Memory B cell (primary cell): ENCODE measurements around the gene KLHL41.
"Not testable (repeated sequence)": the region's sequence is repeated elsewhere in the genome, so short reads cannot be mapped to it uniquely, and the experiment has no call there.

ENCODE experiments used
- ATAC-seq: fragments of 150-1000 bp; cut with Tn5 transposase; 2 replicates; pipeline ENCODE4 v1.10.0; 2021; ENCODE audit warnings: low read depth, mild to moderate bottlenecking, moderate library complexity
- DNase-seq, 2 donors: peaks; one replicate each; pipeline ENCODE4 v3.0.0; 2022; ENCODE audit warnings: low spot score in 2 of 2
- H3K27ac Mint-ChIP-seq: one replicate; pipeline ENCODE4 v1.8.0; 2022; ENCODE audit warnings: mild to moderate bottlenecking, moderate library complexity, mixed read lengths
- H3K27me3 Mint-ChIP-seq: one replicate; pipeline ENCODE4 v1.8.0; 2022; ENCODE audit warnings: mixed read lengths
- H3K36me3 Mint-ChIP-seq: one replicate; pipeline ENCODE4 v1.8.0; 2022; ENCODE audit warnings: mild to moderate bottlenecking, mixed read lengths
- H3K4me1 Mint-ChIP-seq: one replicate; pipeline ENCODE4 v1.8.0; 2022; ENCODE audit warnings: mixed read lengths
- H3K4me3 Mint-ChIP-seq: one replicate; pipeline ENCODE4 v1.8.0; 2022; ENCODE audit warnings: mild to moderate bottlenecking, moderate library complexity, mixed read lengths
- H3K9me3 Mint-ChIP-seq: one replicate; pipeline ENCODE4 v1.8.0; 2022; ENCODE audit warnings: mixed read lengths

KLHL41 gene

DNA sequence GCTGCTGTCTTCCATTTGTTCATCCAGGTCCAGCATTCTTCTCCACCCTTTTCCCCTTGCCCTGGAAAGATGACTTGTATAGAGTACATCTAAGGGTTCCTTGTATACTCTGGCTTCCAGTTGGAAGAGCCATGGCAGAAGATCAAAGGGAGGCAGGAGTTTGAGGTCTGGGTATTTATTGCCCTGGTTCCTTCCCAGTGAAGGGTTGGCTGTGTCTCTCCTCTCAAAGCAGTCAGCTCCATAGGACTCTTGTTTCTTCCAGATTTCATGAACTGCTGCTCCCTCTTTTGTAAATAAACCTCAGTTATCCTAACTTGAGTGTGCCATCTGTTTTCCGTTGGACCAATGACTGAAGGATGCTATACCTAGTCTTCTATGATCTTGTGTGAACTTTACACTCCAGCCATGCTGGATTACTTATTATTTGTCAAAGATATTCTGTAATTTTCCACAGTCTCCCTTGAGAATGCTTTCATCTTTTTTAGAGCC, 23.8 kb upstream of the KLHL41 start:
- Mint-ChIP-seq H3K27me3 (no peaks in the 10 kb centered on the region), H3K27ac (no peak overlapping the region), H3K36me3 (peaks cover 3% of the 10 kb centered on the region), H3K4me1 (no peaks in the 10 kb centered on the region), H3K9me3 (no peaks in the 10 kb centered on the region), H3K4me3 (no peak overlapping the region)
- ATAC-seq (no peak), DNase-seq (no peak)

DNA sequence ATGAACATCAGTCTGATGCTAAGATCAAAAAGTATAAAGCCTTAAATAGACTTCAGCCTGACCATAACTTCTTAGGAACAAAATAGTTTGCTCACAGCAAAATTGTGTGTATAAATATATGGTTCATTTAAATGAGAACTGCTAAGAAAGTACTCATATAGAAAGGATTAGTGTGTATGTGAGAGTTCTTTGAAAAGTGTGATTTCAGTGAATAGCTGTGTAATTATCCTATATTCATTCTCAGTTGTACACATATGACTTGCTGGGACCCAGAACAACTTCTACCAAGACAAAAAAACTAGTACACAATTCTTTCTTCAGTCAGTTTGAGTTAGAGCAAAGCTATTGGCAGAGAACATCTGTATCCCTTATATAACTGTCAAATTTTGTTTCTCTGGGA, 23.0 kb upstream of the KLHL41 start:
- no peak overlapping the region for H3K4me3 Mint-ChIP-seq
- H3K4me1 Mint-ChIP-seq: no peaks in the 10 kb centered on the region
- ATAC-seq (no peak), DNase-seq (no peak)
- H3K36me3 Mint-ChIP-seq: peaks cover 5% of the 10 kb centered on the region
- H3K9me3 Mint-ChIP-seq: no peaks in the 10 kb centered on the region
- no peaks in the 10 kb centered on the region for H3K27me3 Mint-ChIP-seq
- no peak overlapping the region for H3K27ac Mint-ChIP-seq

DNA sequence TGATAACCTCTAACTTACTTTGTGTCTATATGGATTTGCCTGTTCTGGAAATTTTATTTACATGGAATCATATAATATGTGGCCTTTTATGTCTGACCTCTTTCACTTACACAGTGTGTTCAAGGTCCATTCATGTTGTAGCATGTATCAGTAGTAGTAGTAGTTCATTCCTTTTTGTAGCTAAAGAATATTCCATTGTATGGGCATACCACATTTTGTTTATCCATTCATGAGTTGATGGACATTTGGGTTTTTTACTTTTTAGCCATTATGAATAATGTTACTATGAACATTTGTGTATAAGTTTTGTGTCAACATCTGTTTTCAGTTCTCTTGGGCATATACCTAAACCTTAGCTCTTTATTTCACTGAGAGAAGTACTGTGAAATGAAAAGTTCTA, 18.7 kb upstream of the KLHL41 start:
- Mint-ChIP-seq H3K9me3 (no peaks in the 10 kb centered on the region), H3K27ac (no peak overlapping the region), H3K4me1 (no peaks in the 10 kb centered on the region), H3K4me3 (no peak overlapping the region), H3K36me3 (peaks cover 4% of the 10 kb centered on the region), H3K27me3 (no peaks in the 10 kb centered on the region)
- ATAC-seq: no peak
- DNase-seq: no peak

DNA sequence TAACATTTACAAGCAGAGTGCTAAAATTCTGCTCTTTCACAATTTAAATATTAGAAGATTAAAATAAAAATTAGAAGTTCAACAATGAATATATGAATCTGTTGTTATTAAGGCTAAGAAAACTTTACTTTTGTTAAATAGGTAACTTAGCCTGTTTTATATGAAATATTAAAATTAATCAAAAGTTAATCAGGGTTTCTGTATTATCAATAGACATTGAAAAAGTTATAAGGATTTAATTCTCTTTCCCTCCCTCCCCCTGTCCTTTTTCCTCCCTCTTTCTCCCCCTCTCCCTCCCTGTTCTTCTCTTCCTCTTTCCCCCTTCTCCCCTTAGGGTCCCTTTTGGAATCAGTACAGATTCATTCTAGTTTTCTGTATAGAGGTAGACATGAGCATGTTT, 18.1 kb upstream of the KLHL41 start:
- ATAC-seq (no peak), DNase-seq (no peak)
- no peak overlapping the region for H3K4me3 Mint-ChIP-seq

DNA sequence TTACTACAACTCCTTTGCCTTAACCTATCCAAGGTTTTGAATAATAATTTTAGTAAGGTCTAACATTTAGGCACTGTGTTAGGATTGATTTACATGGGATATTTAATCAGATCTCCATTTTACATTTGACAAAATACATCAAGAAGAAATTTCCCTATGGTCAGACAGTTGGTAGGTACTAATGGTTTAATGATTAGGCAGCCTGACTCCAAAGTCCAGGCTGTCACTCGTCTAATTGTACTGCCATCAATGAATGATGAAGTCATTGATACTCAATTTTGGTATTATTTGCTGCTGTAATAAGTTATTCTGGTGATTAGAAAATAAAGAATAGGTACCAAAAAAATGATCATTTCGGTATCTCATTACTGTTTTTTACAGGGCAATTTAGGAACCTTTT, 16.1 kb upstream of the KLHL41 start:
- ATAC-seq (no peak), DNase-seq (no peak)
- H3K27me3 Mint-ChIP-seq: no peaks in the 10 kb centered on the region
- H3K27ac Mint-ChIP-seq: no peak overlapping the region
- no peak overlapping the region for H3K4me3 Mint-ChIP-seq
- H3K4me1 Mint-ChIP-seq: no peaks in the 10 kb centered on the region
- no peaks in the 10 kb centered on the region for H3K9me3 Mint-ChIP-seq
- H3K36me3 Mint-ChIP-seq: peaks cover 4% of the 10 kb centered on the region

More for the DNA sequence above, 18.1 kb upstream of the KLHL41 start:
- no peak overlapping the region for H3K27ac Mint-ChIP-seq
- no peaks in the 10 kb centered on the region for H3K9me3 Mint-ChIP-seq
- H3K4me1 Mint-ChIP-seq: no peaks in the 10 kb centered on the region
- H3K27me3 Mint-ChIP-seq: no peaks in the 10 kb centered on the region
- peaks cover 4% of the 10 kb centered on the region for H3K36me3 Mint-ChIP-seq

DNA sequence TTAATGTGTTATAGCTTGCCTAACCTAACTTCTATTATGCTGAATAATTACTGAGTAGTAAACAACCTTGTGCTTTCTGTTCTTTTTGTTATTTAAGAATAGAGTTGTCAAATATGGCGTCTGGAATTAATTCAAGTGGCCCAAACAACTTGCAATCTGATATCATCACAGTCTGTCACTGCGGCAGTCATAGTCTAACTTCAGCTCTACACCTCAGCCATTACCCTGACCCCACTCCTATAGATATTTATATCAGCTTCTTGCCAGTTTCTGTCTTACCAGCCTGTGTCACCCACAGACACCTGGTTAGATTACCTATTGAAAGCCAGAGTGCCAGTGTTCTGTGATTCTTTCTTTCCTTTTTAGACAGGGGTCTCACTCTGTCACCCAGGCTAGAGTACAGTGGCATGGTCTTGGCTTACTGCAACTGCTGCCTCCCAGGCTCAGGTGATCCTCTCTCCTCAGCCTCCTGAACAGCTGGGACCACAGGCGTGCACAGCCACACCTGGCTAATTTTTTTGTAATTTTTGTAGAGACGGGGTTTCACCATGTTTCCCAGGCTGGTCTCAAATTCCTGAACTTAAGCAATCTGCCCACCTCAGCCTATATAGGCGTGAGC, 14.1 kb upstream of the KLHL41 start:
- DNase-seq: no peak
- ATAC-seq: no peak
- no peaks in the 10 kb centered on the region for H3K4me1 Mint-ChIP-seq
- peaks cover 4% of the 10 kb centered on the region for H3K36me3 Mint-ChIP-seq
- no peaks in the 10 kb centered on the region for H3K27me3 Mint-ChIP-seq
- no peaks in the 10 kb centered on the region for H3K9me3 Mint-ChIP-seq
- H3K4me3 Mint-ChIP-seq: no peak overlapping the region
- H3K27ac Mint-ChIP-seq: no peak overlapping the region

DNA sequence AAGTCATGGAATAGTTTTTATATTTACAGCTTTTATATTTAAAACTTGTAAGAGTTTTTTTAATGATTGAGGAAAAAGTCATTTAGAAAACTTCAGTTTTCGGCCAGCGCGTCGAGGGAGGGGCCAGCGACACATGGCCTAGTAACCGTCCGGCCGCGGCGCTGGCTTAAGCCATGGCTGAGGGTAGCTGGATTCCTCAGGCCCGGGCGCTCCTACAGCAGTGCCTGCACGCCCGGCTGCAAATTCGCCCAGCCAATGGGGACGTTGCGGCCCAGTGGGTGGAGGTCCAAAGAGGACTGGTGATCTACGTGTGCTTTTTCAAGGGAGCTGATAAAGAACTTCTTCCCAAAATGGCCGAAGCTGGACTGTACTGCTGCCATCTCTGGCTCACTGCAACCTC, 4.9 kb upstream of the KLHL41 start:
- Mint-ChIP-seq H3K27ac (no peak overlapping the region), H3K4me3 (no peak overlapping the region), H3K27me3 (no peaks in the 10 kb centered on the region), H3K9me3 (no peaks in the 10 kb centered on the region), H3K4me1 (no peaks in the 10 kb centered on the region), H3K36me3 (peaks cover 2% of the 10 kb centered on the region)
- ATAC-seq: no peak
- no peak for DNase-seq

DNA sequence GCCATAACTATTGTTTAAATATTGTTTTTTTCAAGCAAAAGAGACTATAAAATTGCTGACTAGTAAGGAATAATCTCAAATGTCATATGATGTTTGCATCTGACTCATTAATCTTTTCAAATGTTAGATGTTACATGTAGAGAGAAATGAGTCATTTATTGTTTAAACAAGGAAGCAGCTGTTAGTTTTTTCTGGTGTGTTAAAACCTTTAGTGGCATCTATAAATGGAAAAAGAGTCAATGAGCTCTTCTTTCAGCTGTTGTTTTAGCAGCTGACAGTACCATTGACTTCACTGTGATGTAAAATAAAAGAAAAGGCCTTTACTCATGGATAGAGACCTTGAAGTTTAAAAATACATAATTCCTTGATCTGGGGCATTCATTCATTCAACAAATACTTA, 1.8 kb upstream of the KLHL41 start:
- no peak overlapping the region for H3K4me3 Mint-ChIP-seq
- H3K9me3 Mint-ChIP-seq: no peaks in the 10 kb centered on the region
- no peak overlapping the region for H3K27ac Mint-ChIP-seq
- no peak for ATAC-seq
- no peaks in the 10 kb centered on the region for H3K27me3 Mint-ChIP-seq
- peaks cover 2% of the 10 kb centered on the region for H3K36me3 Mint-ChIP-seq
- no peak for DNase-seq
- H3K4me1 Mint-ChIP-seq: no peaks in the 10 kb centered on the region

DNA sequence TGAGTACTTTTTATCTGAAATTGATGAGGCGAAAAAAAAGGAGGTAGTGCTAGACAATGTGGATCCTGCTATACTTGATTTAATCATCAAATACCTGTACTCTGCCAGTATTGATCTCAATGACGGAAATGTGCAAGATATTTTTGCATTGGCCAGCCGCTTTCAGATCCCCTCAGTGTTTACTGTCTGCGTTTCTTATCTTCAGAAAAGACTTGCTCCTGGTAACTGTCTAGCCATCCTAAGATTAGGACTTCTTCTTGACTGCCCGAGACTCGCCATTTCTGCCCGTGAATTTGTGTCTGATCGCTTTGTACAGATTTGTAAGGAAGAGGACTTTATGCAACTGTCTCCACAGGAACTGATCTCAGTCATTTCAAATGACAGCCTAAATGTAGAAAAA, 453 bp downstream of the KLHL41 start:
- DNase-seq: no peak
- no peaks in the 10 kb centered on the region for H3K4me1 Mint-ChIP-seq
- no peak for ATAC-seq
- H3K36me3 Mint-ChIP-seq: no peaks in the 10 kb centered on the region
- H3K27ac Mint-ChIP-seq: no peak overlapping the region
- H3K4me3 Mint-ChIP-seq: no peak overlapping the region
- no peaks in the 10 kb centered on the region for H3K27me3 Mint-ChIP-seq
- no peaks in the 10 kb centered on the region for H3K9me3 Mint-ChIP-seq

DNA sequence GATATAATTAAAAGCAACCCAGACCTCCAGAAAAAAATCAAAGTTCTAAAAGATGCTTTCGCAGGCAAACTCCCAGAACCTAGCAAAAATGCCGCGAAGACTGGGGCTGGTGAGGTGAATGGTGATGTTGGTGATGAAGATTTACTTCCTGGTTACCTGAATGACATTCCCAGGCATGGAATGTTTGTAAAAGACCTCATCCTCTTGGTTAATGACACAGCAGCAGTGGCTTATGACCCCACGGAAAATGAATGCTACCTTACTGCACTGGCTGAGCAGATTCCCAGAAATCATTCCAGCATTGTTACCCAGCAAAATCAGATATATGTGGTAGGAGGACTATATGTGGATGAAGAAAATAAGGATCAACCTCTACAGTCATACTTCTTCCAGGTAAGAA, 994 bp downstream of the KLHL41 start:
- no peaks in the 10 kb centered on the region for H3K36me3 Mint-ChIP-seq
- H3K9me3 Mint-ChIP-seq: no peaks in the 10 kb centered on the region
- ATAC-seq (no peak), DNase-seq (no peak)
- no peaks in the 10 kb centered on the region for H3K27me3 Mint-ChIP-seq
- H3K4me1 Mint-ChIP-seq: no peaks in the 10 kb centered on the region
- no peak overlapping the region for H3K4me3 Mint-ChIP-seq
- no peak overlapping the region for H3K27ac Mint-ChIP-seq

DNA sequence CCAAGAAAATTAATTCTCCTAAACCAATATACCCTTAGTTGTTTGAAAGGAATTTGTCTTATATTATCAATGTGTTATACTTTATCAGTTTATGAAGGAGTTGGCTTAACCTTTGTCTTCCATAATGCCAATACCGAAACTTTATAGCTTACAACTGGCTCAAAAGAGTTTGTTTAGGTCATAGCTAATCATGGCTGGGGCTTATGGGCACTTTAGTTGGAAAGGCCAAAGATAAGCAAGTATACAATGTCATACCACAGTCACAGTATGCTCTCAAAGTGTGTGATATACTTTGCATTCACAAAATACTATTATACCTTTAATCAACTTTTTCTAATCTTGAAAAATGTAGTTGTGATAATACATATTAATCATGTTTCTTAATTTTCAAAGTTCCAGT, 2.3 kb downstream of the KLHL41 start:
- Mint-ChIP-seq H3K4me3 (no peak overlapping the region), H3K27me3 (no peaks in the 10 kb centered on the region), H3K36me3 (no peaks in the 10 kb centered on the region), H3K4me1 (no peaks in the 10 kb centered on the region), H3K27ac (no peak overlapping the region), H3K9me3 (no peaks in the 10 kb centered on the region)
- ATAC-seq (no peak), DNase-seq (no peak)

DNA sequence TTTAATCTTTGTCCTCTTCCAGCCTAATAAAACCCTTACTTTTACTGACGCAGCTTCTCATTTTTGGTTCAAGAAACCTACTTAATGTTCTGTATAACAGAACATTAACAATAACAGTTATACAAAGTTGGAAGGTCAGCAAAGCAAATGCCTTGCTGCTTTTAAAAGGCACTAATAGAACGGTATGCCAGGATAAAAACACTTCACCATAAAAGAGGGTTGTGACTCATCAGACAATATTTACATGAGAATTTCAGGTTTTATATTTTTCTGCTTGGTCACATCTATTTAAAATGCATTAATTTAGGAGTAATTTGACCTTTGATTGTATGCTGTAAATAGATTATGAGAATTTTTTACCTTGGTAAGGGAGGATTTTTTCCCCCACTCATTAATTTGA, 3.0 kb downstream of the KLHL41 start:
- Mint-ChIP-seq H3K9me3 (no peaks in the 10 kb centered on the region), H3K27ac (no peak overlapping the region), H3K4me1 (no peaks in the 10 kb centered on the region), H3K4me3 (no peak overlapping the region), H3K27me3 (no peaks in the 10 kb centered on the region), H3K36me3 (no peaks in the 10 kb centered on the region)
- DNase-seq (no peak), ATAC-seq (no peak)

DNA sequence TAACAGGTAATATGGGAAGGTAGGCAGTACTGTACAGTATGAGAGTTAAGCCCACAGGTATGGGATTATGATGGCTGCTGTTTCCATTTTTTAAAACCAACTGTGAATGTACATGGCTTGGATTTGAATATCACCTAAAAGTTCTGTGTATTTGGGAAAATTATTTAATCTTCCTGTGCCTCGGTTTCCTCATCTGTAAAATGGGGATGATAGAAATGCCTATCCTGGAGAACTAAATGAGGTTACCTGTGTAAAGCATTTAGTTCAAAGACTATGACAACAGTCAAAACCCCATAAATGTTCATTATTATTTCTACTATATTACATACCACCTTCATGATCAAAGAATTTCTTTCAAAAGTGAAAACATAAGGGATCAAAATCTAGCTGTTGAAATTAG, 3.6 kb downstream of the KLHL41 start:
- H3K4me1 Mint-ChIP-seq: no peaks in the 10 kb centered on the region
- no peaks in the 10 kb centered on the region for H3K27me3 Mint-ChIP-seq
- H3K4me3 Mint-ChIP-seq: no peak overlapping the region
- H3K27ac Mint-ChIP-seq: no peak overlapping the region
- no peaks in the 10 kb centered on the region for H3K9me3 Mint-ChIP-seq
- DNase-seq: no peak
- no peaks in the 10 kb centered on the region for H3K36me3 Mint-ChIP-seq
- ATAC-seq: no peak

DNA sequence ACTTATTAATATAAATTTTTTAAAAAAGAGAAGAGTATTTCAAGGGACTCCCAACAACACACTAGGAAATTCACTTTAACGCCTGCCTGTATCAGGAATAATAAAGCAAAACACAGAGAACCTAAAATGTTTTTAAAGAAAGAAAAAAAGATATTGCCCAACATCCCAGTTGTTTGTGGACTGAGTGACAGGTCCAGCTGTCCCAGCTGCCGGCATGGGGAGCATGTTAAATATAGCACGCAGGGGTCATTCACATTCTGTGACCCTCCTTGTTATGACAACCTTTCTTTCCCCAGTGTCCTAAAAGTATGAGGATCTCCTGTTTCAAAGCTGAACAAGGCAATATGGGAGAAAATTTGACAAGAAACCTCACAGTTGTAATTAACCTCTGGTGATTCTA, 4.4 kb downstream of the KLHL41 start:
- no peak overlapping the region for H3K27ac Mint-ChIP-seq
- DNase-seq (no peak), ATAC-seq (no peak)
- no peaks in the 10 kb centered on the region for H3K27me3 Mint-ChIP-seq
- H3K36me3 Mint-ChIP-seq: no peaks in the 10 kb centered on the region
- no peaks in the 10 kb centered on the region for H3K4me1 Mint-ChIP-seq
- no peaks in the 10 kb centered on the region for H3K9me3 Mint-ChIP-seq
- no peak overlapping the region for H3K4me3 Mint-ChIP-seq

DNA sequence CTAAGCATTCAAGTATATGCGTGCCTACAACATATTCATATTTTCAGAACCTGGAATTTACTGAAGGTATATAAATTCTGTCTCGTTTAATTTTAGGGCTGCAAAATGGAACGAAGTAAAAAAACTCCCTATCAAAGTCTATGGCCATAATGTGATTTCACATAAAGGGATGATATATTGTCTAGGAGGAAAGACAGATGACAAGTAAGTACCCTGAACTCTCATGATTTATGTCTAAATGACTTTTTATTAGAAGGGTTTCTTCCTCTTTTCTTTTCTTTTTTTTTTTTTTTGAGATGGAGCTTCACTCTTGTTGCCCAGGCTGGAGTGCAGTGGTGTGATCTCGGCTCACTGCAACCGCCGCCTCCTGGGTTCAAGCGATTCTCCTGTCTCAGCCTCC, 5.3 kb downstream of the KLHL41 start:
- not testable (repeated sequence) for H3K4me3 Mint-ChIP-seq, H3K4me1 Mint-ChIP-seq, H3K27me3 Mint-ChIP-seq, H3K9me3 Mint-ChIP-seq, DNase-seq, H3K36me3 Mint-ChIP-seq, ATAC-seq, H3K27ac Mint-ChIP-seq
